ENCODE results near the gene ELANE.

Gene ELANE

GRCh38 chr19:900043-900301 is 47.9 kb downstream of the ELANE start:
- no peak for DNase-seq

GRCh38 chr19:900302-901111 is 48.4 kb downstream of the ELANE start:
- DNase-seq = peak; percentile 14 to 46 (median 40)

- DNase-seq = no peak
These were observed 49.4 kb downstream of the ELANE start for GRCh38 chr19:901216-902092.

GRCh38 chr19:902093-902370 is 49.9 kb downstream of the ELANE start:
- DNase-seq = no peak

GRCh38 chr19:902446-903226 is 50.5 kb downstream of the ELANE start:
- DNase-seq = no peak

GRCh38 chr19:903266-903797 is 51.2 kb downstream of the ELANE start:
- no peak for DNase-seq

GRCh38 chr19:904545-904944 is 52.4 kb downstream of the ELANE start:
- no peak for DNase-seq

Measured in stimulated activated naive CD4-positive, alpha-beta T cell (primary cell).